Spleen (tissue), 7 donors: ENCODE measurements around the gene ADORA2B.

Experiments used
- CTCF ChIP-seq, 11 experiments: fragments of 200-600 bp in 7 of 11; fragments of 450-650 bp in 4 of 11; sonication (generic) in 4 of 11; IDR thresholded peaks in 8 of 11; conservative IDR thresholded peaks in 3 of 11; 1 replicate in 7 of 11; 2 replicates in 4 of 11; pipeline versions ENCODE4 v1.4.0 to v1.8.0; 2016 to 2021; ENCODE audit warnings: antibody characterized with exemption in 11 of 11, inconsistent platforms in 4 of 11, mild to moderate bottlenecking in 1 of 11
- POLR2A ChIP-seq, 3 donors: fragments of 450-650 bp; IDR thresholded peaks; one replicate each; pipeline ENCODE4 v1.5.1; 2017; ENCODE audit warnings: antibody characterized with exemption in 3 of 3, mild to moderate bottlenecking in 1 of 3
- POLR2AphosphoS5 ChIP-seq, 3 donors: sonication (generic); formaldehyde crosslinking; IDR thresholded peaks; one replicate each; pipeline ENCODE4 v1.5.1; 2017; ENCODE audit warnings: antibody characterized with exemption in 3 of 3
- donor health status: DM: no; HTN: no; CAD: no; lungs with moderate emphysema.
- donor health status: DM: no; HTN: no; CAD: no.
- donor health status: DM: no; HTN: no; CAD: no.

- TF ChIP-seq CTCF (IDR thresholded peaks at IDR 0.05 in 8 of 11, conservative IDR thresholded peaks at IDR 0.05 in 3 of 11) (no peak), POLR2AphosphoS5 (IDR thresholded peaks at IDR 0.05) (no peak), POLR2A (IDR thresholded peaks at IDR 0.05) (no peak)
Measured at GRCh38 chr17:15914400-15915170, 30.3 kb upstream of the ADORA2B start.
